Ovary (tissue), 9 donors: ENCODE results near the gene PRDM8. TPM values are rescaled to one million over a fixed set of nuclear protein-coding genes. Genes with fewer than 3 reads are reported as not detected.

Experiments used
- DNase-seq, 5 donors: peaks; one replicate each; pipeline ENCODE4 v3.0.0-alpha.2; 2019 to 2020
- H3K27ac ChIP-seq, 2 donors: fragments of 200-600 bp; one replicate each; pipeline versions ENCODE4 v1.5.1 to v1.8.0; 2019 to 2022
- H3K27me3 ChIP-seq: fragments of 200-600 bp; one replicate; pipeline ENCODE4 v1.8.0; 2022
- H3K36me3 ChIP-seq: fragments of 200-600 bp; sonication (generic); one replicate; pipeline ENCODE4 v1.5.1; 2019
- H3K4me1 ChIP-seq: one replicate; pipeline ENCODE4 v1.8.1; 2013; ENCODE audit warnings: mild to moderate bottlenecking, moderate library complexity; ENCODE audit not compliant: insufficient read depth
- H3K4me3 ChIP-seq: fragments of 200-600 bp; sonication (generic); one replicate; pipeline ENCODE4 v1.5.1; 2017
- H3K9me3 ChIP-seq, 2 donors: fragments of 200-600 bp in 1 of 2; sonication (generic) in 1 of 2; one replicate each; pipeline versions ENCODE4 v1.5.1 to v1.8.1; 2013 to 2019; ENCODE audit warnings: mild to moderate bottlenecking in 1 of 2, moderate library complexity in 1 of 2
- EP300 ChIP-seq: sonication (generic); formaldehyde crosslinking; IDR thresholded peaks from one replicate; pipeline ENCODE4 v1.6.1; 2017; ENCODE audit warnings: antibody characterized with exemption
- POLR2A ChIP-seq: fragments of 450-650 bp; IDR thresholded peaks from one replicate; pipeline ENCODE4 v1.6.1; 2017; ENCODE audit warnings: antibody characterized with exemption, mild to moderate bottlenecking, moderate library complexity
- WGBS, 3 donors: extraction: QIAGEN DNeasy Blood & Tissue Kit in 1 of 3; methylation state at CpG; one replicate each; pipeline versions ENCODE4 v1.1.5 to v1.1.7; 2013 to 2017; 5-methylcytosine and 5-hydroxymethylcytosine counted together
- intact Hi-C, 4 donors: fragments of 100-400 bp; cut with DNase I; formaldehyde crosslinking; loops; one replicate each; pipeline versions ENCODE4 v1.11.0 to v1.15.1; 2022 to 2023
- polyA plus RNA-seq, 2 donors: library from polyadenylated mRNA; stranded (reverse); fragments of 200-250 nt in 1 of 2; fragments of 350-450 nt in 1 of 2; fragmentation: Illumina TruSeq in 1 of 2; extraction: RNeasy Lipid Tissue Mini Kit (QIAGEN cat#74804) in 1 of 2; gene quantifications; one replicate each; pipeline ENCODE4 v1.2.3, GENCODE V29; 2013 to 2014
- total RNA-seq, 7 donors: library from RNA; depleted of rRNA in 2 of 7; stranded (reverse); fragments of >200 nt in 2 of 7; fragmentation: NEBNext Ultra II Directional in 3 of 7; extraction: Animal tissue kit (Norgen Biotek cat#: 25700) in 3 of 7; gene quantifications; one replicate each; pipeline versions ENCODE4 v1.1.0 to v1.2.4, GENCODE V29; 2016 to 2023
- TF ChIP-seq, protein P1 (sequence below), 3 donors: fragments of 450-650 bp in 2 of 3; fragments of 200-600 bp in 1 of 3; IDR thresholded peaks; one replicate each; pipeline versions ENCODE4 v1.5.1 to v1.8.0; 2016 to 2022; ENCODE audit warnings: antibody characterized with exemption in 3 of 3, mild to moderate bottlenecking in 1 of 3
- donor health status: DM: no; HTN: no; CAD: no; lungs with moderate emphysema.
- donor health status: DM: no; HTN: no; CAD: no.
- donor health status: Bipolar disorder and iron deficiency.
- donor health status: DM: yes; HTN: yes; CAD: no.
- donor health status: DM: no; HTN: no; CAD: no.
- donor health status: DM: yes; HTN: yes; CAD: no.

The PRDM8 gene
- total and polyA plus RNA-seq, 9 donors: 3.6 to 14.3 (median 6.5) TPM

DNA sequence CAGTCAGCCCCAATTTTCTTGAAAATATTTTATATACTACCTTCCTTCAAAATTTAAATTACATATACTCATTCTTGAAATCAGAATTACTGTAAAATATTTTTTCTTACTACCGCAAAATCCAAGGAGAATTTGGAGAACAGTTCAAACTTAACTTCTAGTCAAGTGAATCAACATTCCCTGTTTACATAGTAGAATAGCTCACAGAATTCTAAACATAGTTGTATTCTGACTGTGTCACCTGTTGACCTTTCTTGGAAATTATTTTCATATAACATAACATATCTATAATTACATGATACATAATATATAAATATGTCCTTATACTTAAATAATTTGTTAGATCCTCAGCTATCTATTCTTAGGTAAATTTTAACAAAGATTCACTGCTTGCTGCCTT, 38.1 kb downstream of the PRDM8 start:
- TF ChIP-seq, protein P1, sequence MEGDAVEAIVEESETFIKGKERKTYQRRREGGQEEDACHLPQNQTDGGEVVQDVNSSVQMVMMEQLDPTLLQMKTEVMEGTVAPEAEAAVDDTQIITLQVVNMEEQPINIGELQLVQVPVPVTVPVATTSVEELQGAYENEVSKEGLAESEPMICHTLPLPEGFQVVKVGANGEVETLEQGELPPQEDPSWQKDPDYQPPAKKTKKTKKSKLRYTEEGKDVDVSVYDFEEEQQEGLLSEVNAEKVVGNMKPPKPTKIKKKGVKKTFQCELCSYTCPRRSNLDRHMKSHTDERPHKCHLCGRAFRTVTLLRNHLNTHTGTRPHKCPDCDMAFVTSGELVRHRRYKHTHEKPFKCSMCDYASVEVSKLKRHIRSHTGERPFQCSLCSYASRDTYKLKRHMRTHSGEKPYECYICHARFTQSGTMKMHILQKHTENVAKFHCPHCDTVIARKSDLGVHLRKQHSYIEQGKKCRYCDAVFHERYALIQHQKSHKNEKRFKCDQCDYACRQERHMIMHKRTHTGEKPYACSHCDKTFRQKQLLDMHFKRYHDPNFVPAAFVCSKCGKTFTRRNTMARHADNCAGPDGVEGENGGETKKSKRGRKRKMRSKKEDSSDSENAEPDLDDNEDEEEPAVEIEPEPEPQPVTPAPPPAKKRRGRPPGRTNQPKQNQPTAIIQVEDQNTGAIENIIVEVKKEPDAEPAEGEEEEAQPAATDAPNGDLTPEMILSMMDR (IDR thresholded peaks at IDR 0.05): no peak
- no peak for TF ChIP-seq POLR2A
- intact Hi-C loops: no loop called here
- no peaks in the 10 kb centered on the region for H3K4me1 ChIP-seq
- no peaks in the 10 kb centered on the region for H3K36me3 ChIP-seq
- no peaks in the 10 kb centered on the region for H3K27me3 ChIP-seq
- H3K4me3 ChIP-seq: no peak overlapping the region
- H3K27ac ChIP-seq: no peak overlapping the region
- 67 to 86% (median 79%) methylated on average over 1 of the region's 1 CpG for WGBS, 3 donors
- no peak for DNase-seq
- no peaks in the 10 kb centered on the region for H3K9me3 ChIP-seq

- no peak for DNase-seq
- TF ChIP-seq, protein P1 (IDR thresholded peaks at IDR 0.05): no peak
- no peak for TF ChIP-seq EP300
- Histone ChIP-seq H3K27me3 (no peaks in the 10 kb centered on the region), H3K9me3 (no peaks in the 10 kb centered on the region), H3K27ac (no peak overlapping the region), H3K4me1 (no peaks in the 10 kb centered on the region), H3K4me3 (no peak overlapping the region), H3K36me3 (no peaks in the 10 kb centered on the region)
- intact Hi-C loops: no loop called here
- WGBS, 3 donors: 76 to 83% (median 82%) methylated on average over 6 of the region's 6 CpGs
These were observed 40.7 kb downstream of the PRDM8 start for GRCh38 chr4:80237992-80238391.

DNA sequence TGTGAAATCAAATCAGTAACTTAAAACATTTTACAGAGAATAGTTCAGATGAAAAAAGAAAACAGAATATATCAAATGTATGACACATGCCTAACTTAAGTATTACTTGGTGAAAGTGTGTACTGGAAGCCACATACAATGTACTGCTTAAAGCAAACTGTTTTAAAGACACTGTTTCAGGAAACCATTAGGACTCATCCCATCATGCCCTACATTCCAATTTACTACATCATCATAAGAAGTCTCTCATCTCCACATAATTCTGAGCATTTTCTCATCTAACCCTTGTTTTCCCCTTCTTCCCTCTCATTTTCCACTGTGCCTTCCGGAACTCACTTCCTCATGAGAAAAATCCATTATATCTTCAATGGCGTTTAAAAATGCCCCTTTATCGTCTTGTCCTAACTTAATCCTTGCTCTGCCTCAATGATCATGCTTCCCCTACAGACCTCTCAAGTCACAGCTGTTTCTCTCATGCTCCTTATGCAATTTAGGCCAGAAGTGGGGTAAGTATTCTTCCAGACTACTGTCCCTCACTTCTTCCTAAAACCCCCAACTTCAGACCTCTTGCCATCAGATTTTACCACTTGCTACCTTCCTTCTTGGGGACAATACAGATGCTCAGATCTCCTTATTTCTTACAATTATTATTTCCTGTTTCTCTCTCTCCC, 42.3 kb downstream of the PRDM8 start:
- TF ChIP-seq POLR2A (no peak), EP300 (no peak)
- TF ChIP-seq, protein P1 (IDR thresholded peaks at IDR 0.05): no peak

GRCh38 chr4:80240976-80241375, 43.7 kb downstream of the PRDM8 start:
- Histone ChIP-seq H3K9me3 (no peaks in the 10 kb centered on the region), H3K36me3 (no peaks in the 10 kb centered on the region), H3K4me3 (no peak overlapping the region), H3K27me3 (no peaks in the 10 kb centered on the region), H3K4me1 (no peaks in the 10 kb centered on the region), H3K27ac (no peak overlapping the region)
- intact Hi-C loops: no loop called here
- DNase-seq: no peak
- TF ChIP-seq EP300: no peak
- TF ChIP-seq, protein P1 (IDR thresholded peaks at IDR 0.05): no peak
- no peak for TF ChIP-seq POLR2A

More for the DNA sequence above, 42.3 kb downstream of the PRDM8 start:
- H3K27me3 ChIP-seq: no peaks in the 10 kb centered on the region
- H3K36me3 ChIP-seq: no peaks in the 10 kb centered on the region
- DNase-seq: no peak
- H3K9me3 ChIP-seq: no peaks in the 10 kb centered on the region
- no peak overlapping the region for H3K4me3 ChIP-seq
- 87 to 93% (median 87%) methylated on average over 3 of the region's 3 CpGs for WGBS, 3 donors
- intact Hi-C loops: no loop called here
- H3K4me1 ChIP-seq: no peaks in the 10 kb centered on the region
- H3K27ac ChIP-seq: no peak overlapping the region
